Measurements from ENCODE around the gene HEATR9. TPM values are rescaled to one million over a fixed set of nuclear protein-coding genes. Genes with fewer than 3 reads are reported as not detected.

The HEATR9 gene
- total RNA-seq, 2 donors from 2014 or later, result 0.40 TPM; not detected in 1

- Histone ChIP-seq H3K27ac (no peak overlapping the region), H3K36me3 (peaks cover 9 to 23% of the 10 kb centered on the region in 2 donors), H3K9me3 (no peaks in the 10 kb centered on the region), H3K4me1 (replicated peaks) (no peaks in the 10 kb centered on the region), H3K27me3 (replicated peaks; ENCODE audit: insufficient read depth) (no peaks in the 10 kb centered on the region), H3K4me3 (no peak overlapping the region)
- no peak for DNase-seq (ENCODE audit: low spot score)
- WGBS, result 95% methylated on average over 2 of the region's 2 CpGs
- intact Hi-C loops (cut with DNase I), result no loop called here
- TF ChIP-seq POLR2AphosphoS5 (IDR thresholded peaks at IDR 0.05), result no peak
- TF ChIP-seq, protein P1, sequence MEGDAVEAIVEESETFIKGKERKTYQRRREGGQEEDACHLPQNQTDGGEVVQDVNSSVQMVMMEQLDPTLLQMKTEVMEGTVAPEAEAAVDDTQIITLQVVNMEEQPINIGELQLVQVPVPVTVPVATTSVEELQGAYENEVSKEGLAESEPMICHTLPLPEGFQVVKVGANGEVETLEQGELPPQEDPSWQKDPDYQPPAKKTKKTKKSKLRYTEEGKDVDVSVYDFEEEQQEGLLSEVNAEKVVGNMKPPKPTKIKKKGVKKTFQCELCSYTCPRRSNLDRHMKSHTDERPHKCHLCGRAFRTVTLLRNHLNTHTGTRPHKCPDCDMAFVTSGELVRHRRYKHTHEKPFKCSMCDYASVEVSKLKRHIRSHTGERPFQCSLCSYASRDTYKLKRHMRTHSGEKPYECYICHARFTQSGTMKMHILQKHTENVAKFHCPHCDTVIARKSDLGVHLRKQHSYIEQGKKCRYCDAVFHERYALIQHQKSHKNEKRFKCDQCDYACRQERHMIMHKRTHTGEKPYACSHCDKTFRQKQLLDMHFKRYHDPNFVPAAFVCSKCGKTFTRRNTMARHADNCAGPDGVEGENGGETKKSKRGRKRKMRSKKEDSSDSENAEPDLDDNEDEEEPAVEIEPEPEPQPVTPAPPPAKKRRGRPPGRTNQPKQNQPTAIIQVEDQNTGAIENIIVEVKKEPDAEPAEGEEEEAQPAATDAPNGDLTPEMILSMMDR (IDR thresholded peaks at IDR 0.05), result no peak
- TF ChIP-seq POLR2A (IDR thresholded peaks at IDR 0.05), result no peak
Observed at GRCh38 chr17:35843698-35844097, 25.0 kb downstream of the HEATR9 start.

- peaks cover 12 to 23% of the 10 kb centered on the region in 2 donors for H3K36me3 ChIP-seq
- H3K9me3 ChIP-seq, result no peaks in the 10 kb centered on the region
- WGBS, result 95% methylated on average over 5 of the region's 5 CpGs
- no peak for DNase-seq (ENCODE audit: low spot score)
- H3K27ac ChIP-seq, result no peak overlapping the region
- H3K27me3 ChIP-seq (replicated peaks; ENCODE audit: insufficient read depth), result no peaks in the 10 kb centered on the region
- TF ChIP-seq POLR2A (IDR thresholded peaks at IDR 0.05), result no peak
- no peak for TF ChIP-seq POLR2AphosphoS5 (IDR thresholded peaks at IDR 0.05)
- TF ChIP-seq, protein P1 (IDR thresholded peaks at IDR 0.05), result no peak
- intact Hi-C loops (cut with DNase I), result no loop called here
- no peaks in the 10 kb centered on the region for H3K4me1 ChIP-seq (replicated peaks)
- H3K4me3 ChIP-seq, result no peak overlapping the region
Observed at GRCh38 chr17:35842239-35842638, 26.5 kb downstream of the HEATR9 start.

- no peaks in the 10 kb centered on the region for H3K4me1 ChIP-seq (replicated peaks)
- TF ChIP-seq POLR2A (IDR thresholded peaks at IDR 0.05), result no peak
- TF ChIP-seq POLR2AphosphoS5 (IDR thresholded peaks at IDR 0.05), result no peak
- TF ChIP-seq, protein P1 (IDR thresholded peaks at IDR 0.05), result no peak
- no peak for DNase-seq (ENCODE audit: low spot score)
- H3K36me3 ChIP-seq, result peaks cover 12 to 23% of the 10 kb centered on the region in 2 donors
- H3K9me3 ChIP-seq, result no peaks in the 10 kb centered on the region
- no peak overlapping the region for H3K27ac ChIP-seq
- 81% methylated on average over 4 of the region's 4 CpGs for WGBS
- no peak overlapping the region for H3K4me3 ChIP-seq
- intact Hi-C loops (cut with DNase I), result no loop called here
- no peaks in the 10 kb centered on the region for H3K27me3 ChIP-seq (replicated peaks; ENCODE audit: insufficient read depth)
Observed at GRCh38 chr17:35841505-35841904, 27.2 kb downstream of the HEATR9 start.

GRCh38 chr17:35841101-35841500 lies 27.6 kb downstream of the HEATR9 start:
- 94% methylated on average over 3 of the region's 3 CpGs for WGBS
- Histone ChIP-seq H3K4me3 (no peak overlapping the region), H3K27me3 (replicated peaks; ENCODE audit: insufficient read depth) (no peaks in the 10 kb centered on the region), H3K4me1 (replicated peaks) (no peaks in the 10 kb centered on the region), H3K36me3 (peaks cover 12 to 23% of the 10 kb centered on the region in 2 donors), H3K9me3 (no peaks in the 10 kb centered on the region), H3K27ac (no peak overlapping the region)
- intact Hi-C loops (cut with DNase I), result no loop called here
- TF ChIP-seq POLR2A (IDR thresholded peaks at IDR 0.05), result no peak
- no peak for TF ChIP-seq POLR2AphosphoS5 (IDR thresholded peaks at IDR 0.05)
- TF ChIP-seq, protein P1 (IDR thresholded peaks at IDR 0.05), result no peak
- DNase-seq (ENCODE audit: low spot score), result no peak

DNA sequence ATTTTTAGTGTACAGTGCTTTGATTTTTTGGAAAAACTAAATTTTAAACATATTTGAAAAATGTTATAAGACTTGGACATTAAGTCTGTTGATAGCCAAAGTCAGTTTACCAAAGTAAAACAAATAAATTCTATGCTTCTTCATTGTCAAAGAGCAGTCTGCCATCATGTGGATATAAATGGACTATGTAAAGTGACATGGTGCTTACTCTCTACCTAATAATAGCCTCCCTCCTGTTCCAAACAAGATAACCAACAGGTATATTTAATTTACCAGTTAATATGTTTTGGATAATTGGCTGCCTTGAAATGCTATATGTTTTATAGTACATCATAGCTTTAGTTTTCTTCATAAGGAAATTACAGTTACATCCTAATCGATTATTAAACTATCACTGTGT lies 43.5 kb downstream of the HEATR9 start:
- no peak overlapping the region for H3K4me3 ChIP-seq
- no peak overlapping the region for H3K27ac ChIP-seq
- WGBS, result 100% methylated on average over 1 of the region's 1 CpG
- no peaks in the 10 kb centered on the region for H3K9me3 ChIP-seq
- no peak for DNase-seq (ENCODE audit: low spot score)
- no peak for TF ChIP-seq POLR2A (IDR thresholded peaks at IDR 0.05)
- TF ChIP-seq, protein P1 (IDR thresholded peaks at IDR 0.05), result no peak
- TF ChIP-seq POLR2AphosphoS5 (IDR thresholded peaks at IDR 0.05), result no peak
- no peaks in the 10 kb centered on the region for H3K4me1 ChIP-seq (replicated peaks)
- peaks cover 4 to 7% of the 10 kb centered on the region in 2 donors for H3K36me3 ChIP-seq
- no peaks in the 10 kb centered on the region for H3K27me3 ChIP-seq (replicated peaks; ENCODE audit: insufficient read depth)
- intact Hi-C loops (cut with DNase I), result no loop called here

All from prostate gland (tissue), 2 donors.